Glutamatergic neuron (in vitro differentiated cells): Measurements from ENCODE around the gene SYT2. TPM values are rescaled to one million over a fixed set of nuclear protein-coding genes. Genes with fewer than 3 reads are reported as not detected.

ENCODE experiments used
- DNase-seq: peaks from one replicate; pipeline ENCODE4 v3.0.0; 2022
- H3K27ac Mint-ChIP-seq: one replicate; pipeline ENCODE4 v1.8.0; 2020; ENCODE audit warnings: mild to moderate bottlenecking, mixed read lengths, inconsistent platforms; ENCODE audit not compliant: unreplicated experiment
- H3K27me3 Mint-ChIP-seq: one replicate; pipeline ENCODE4 v1.8.0; 2020; ENCODE audit warnings: mild to moderate bottlenecking, moderate library complexity, mixed read lengths, inconsistent platforms; ENCODE audit not compliant: unreplicated experiment
- H3K36me3 Mint-ChIP-seq: one replicate; pipeline ENCODE4 v1.8.0; 2020; ENCODE audit warnings: mild to moderate bottlenecking, mixed read lengths, inconsistent platforms; ENCODE audit not compliant: unreplicated experiment
- H3K4me1 Mint-ChIP-seq: one replicate; pipeline ENCODE4 v1.8.0; 2020; ENCODE audit warnings: mild to moderate bottlenecking, low read depth, mixed read lengths, inconsistent platforms; ENCODE audit not compliant: unreplicated experiment
- H3K4me3 Mint-ChIP-seq: one replicate; pipeline ENCODE4 v1.8.0; 2020; ENCODE audit warnings: mild to moderate bottlenecking, mixed read lengths, inconsistent platforms; ENCODE audit not compliant: unreplicated experiment
- H3K9me3 Mint-ChIP-seq: one replicate; pipeline ENCODE4 v1.8.0; 2020; ENCODE audit warnings: mild to moderate bottlenecking, moderate library complexity, mixed read lengths, inconsistent platforms; ENCODE audit not compliant: unreplicated experiment
- CTCF ChIP-seq: fragments of 200-600 bp; sonication (generic); IDR thresholded peaks from one replicate; pipeline ENCODE4 v1.5.0; 2021; ENCODE audit not compliant: partially characterized antibody, unreplicated experiment
- total RNA-seq: library from RNA; stranded (reverse); fragmentation: NEBNext Ultra II Directional; extraction: Animal tissue kit (Norgen Biotek cat#: 25700); gene quantifications from one replicate; pipeline ENCODE4 v1.2.1, GENCODE V29; 2021; ENCODE audit not compliant: unreplicated experiment

Gene SYT2
- total RNA-seq, 1 donor from 2014 or later: 2.6 TPM

DNA sequence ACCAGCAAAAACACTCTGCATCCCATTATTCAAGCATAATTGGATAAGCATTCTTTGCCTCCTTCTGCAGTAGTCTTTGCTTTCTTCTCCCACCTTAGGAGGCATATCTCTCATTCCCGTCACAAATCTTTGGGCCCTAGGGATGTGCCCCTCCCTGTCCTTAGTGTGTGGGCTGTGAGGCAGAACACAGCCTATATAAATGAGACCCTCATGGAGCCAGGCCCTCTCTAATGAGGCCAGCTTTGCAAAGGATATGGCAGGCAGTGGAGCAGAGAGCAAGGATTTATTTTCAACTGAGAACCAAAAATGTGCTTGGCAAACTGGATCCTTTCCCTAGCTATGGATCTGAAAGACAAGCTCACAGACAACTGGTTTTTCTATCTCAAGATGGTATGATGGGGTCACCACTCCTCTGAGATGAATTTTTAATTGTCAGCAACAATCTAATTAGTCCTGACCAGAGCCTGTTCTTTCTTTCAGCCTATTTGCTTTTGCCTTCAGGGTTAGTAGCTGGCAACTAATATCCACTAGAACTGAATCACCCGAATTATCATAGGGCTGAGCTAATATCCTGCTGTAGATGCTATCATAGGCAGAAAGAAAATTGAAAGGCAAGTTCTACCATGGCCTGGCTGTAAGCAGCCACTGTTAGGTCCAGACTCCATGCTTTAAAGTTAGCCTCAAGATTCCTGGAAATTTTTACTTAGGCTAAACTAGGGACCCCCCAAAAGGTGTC is 134.2 kb downstream of the SYT2 start:
- DNase-seq: no peak
- H3K27me3 Mint-ChIP-seq: no peaks in the 10 kb centered on the region
- H3K27ac Mint-ChIP-seq: no peak overlapping the region
- no peak overlapping the region for H3K4me3 Mint-ChIP-seq
- peaks cover under 1% of the 10 kb centered on the region for H3K36me3 Mint-ChIP-seq
- H3K9me3 Mint-ChIP-seq: peaks cover 2% of the 10 kb centered on the region
- TF ChIP-seq CTCF: no peak
- H3K4me1 Mint-ChIP-seq: peaks cover 38% of the 10 kb centered on the region

DNA sequence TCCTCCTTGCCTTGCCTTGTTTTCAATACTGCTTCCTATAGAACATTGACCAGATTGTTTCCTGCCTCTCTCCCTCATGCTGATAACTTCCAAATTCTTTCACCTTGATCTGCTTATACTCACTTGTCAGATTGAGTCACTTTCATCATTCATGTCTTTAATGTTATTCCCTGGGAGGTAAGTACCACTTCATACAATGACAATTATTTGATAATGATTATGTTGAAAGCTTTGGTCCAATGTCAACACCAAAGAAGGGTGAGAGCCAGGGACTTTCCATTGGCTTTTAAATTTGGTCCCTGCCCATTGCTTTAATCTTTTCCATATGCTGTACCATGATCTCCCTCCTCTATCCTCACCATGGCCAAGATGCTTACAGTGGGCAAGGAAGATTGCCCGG is 137.4 kb downstream of the SYT2 start:
- Mint-ChIP-seq H3K9me3 (no peaks in the 10 kb centered on the region), H3K27me3 (no peaks in the 10 kb centered on the region)

DNA sequence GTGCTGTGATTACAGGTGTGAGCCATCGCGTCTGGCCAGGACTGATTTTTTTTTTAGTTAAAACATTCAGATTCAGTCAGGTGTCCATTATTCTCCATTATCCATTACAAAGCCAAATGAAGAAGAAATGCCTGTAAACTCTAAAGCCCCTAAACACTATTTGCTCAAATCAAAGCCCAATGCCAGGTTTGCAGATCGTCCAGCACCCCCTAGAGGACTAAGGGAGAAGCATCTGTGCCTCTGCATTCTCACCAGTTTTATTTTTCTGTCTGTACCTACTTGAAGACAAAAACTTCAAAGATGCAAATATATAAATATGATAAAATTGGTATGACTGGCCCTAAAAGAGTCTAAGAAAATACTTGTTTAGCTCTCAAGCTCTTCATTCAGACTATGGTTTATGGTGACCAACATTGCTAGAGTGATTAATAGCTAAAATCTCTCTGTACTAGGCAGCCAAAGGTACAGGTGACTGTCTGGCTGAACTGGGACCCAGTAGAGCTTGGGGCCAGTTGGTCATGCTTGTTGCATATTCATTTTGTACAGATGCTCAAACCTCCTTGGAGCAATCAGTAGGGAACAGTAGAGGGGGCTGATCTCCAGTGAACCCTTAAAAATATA is 138.4 kb downstream of the SYT2 start:
- Mint-ChIP-seq H3K4me3 (no peak overlapping the region), H3K27ac (no peak overlapping the region), H3K4me1 (peaks cover 38% of the 10 kb centered on the region), H3K9me3 (no peaks in the 10 kb centered on the region), H3K36me3 (no peaks in the 10 kb centered on the region), H3K27me3 (no peaks in the 10 kb centered on the region)
- TF ChIP-seq CTCF: peak; percentile 66
- DNase-seq: no peak

More for the DNA sequence above, 137.4 kb downstream of the SYT2 start:
- no peaks in the 10 kb centered on the region for H3K36me3 Mint-ChIP-seq
- no peak for TF ChIP-seq CTCF
- no peak overlapping the region for H3K27ac Mint-ChIP-seq
- H3K4me3 Mint-ChIP-seq: no peak overlapping the region
- no peak for DNase-seq
- H3K4me1 Mint-ChIP-seq: peaks cover 40% of the 10 kb centered on the region

DNA sequence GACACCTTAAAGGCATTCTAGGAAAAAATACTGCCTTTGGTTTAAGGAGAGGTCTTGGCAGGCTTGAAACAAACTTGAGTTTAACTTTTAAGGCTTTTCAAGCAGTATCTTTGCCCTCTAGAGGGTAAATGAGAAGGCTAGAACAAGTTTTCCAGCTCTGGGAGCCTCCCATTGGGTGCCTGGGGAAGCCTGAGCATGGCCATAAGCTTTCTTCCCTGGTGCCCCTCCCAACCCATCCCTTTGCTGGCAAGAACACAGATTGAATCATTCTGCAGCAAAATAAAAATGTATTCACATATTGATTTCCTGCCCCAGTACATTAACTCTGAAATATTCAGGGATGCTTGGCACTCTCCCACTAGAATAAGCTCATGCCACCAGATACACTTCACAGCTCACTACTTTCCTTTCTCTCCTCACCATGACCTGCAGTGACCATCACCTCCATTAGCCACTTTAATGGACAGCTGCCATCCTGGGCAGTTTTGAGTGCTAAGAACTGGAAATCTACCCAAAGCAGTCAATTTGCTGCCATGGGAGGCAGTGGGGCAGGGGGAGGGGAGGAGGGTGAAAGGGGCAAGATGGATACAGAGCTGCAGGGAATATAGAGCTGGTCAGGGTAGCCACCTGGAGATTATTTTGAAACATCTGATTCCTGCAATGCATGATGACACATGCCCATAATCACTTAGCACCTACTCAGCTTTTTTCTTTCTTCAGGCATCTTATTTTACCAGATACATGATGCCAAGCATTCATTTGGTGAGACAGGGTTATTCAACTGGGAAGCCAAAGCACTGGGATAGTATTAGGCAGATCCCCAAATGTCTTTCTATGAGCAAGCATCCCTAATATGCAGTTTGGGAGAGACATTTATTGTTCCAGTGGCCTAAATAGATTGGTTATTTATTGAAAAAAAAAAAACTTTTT is 140.6 kb downstream of the SYT2 start:
- no peak for TF ChIP-seq CTCF
- Mint-ChIP-seq H3K36me3 (no peaks in the 10 kb centered on the region), H3K27me3 (no peaks in the 10 kb centered on the region), H3K4me1 (peaks cover 31% of the 10 kb centered on the region), H3K27ac (peak overlapping the region; percentile 33), H3K9me3 (no peaks in the 10 kb centered on the region), H3K4me3 (no peak overlapping the region)
- DNase-seq: no peak
